Astrocyte (in vitro differentiated cells and primary cell): Measurements from ENCODE around the gene PLXND1. TPM values are rescaled to one million over a fixed set of nuclear protein-coding genes. Genes with fewer than 3 reads are reported as not detected.
A peak's percentile ranks its signal among the peaks of the same experiment; 100 is the strongest.

Experiments used
- DNase-seq: peaks from one replicate; pipeline ENCODE4 v3.0.0-alpha.2; 2010; ENCODE audit warnings: low read depth
- FAIRE-seq: peaks from 2 replicates; lab custom pipeline; 2011; peaks lifted over from hg19 to GRCh38; lab: Jason Lieb, UNC
- H2AFZ ChIP-seq: 2 replicates; pipeline ENCODE4 v1.6.0; 2012; ENCODE audit warnings: low read depth, low read length, inconsistent platforms
- H3K27ac ChIP-seq: 2 replicates; pipeline ENCODE4 v1.5.1; 2011; ENCODE audit warnings: low read depth, low read length, inconsistent platforms
- H3K27me3 ChIP-seq: 2 replicates; pipeline ENCODE4 v1.6.0; 2011; ENCODE audit warnings: low read length, inconsistent platforms; ENCODE audit not compliant: insufficient read depth
- H3K36me3 ChIP-seq: 2 replicates; pipeline ENCODE4 v1.5.1; 2011; ENCODE audit warnings: low read length, inconsistent platforms; ENCODE audit not compliant: insufficient read depth
- H3K4me1 ChIP-seq: 2 replicates; pipeline ENCODE4 v1.5.1; 2011; ENCODE audit warnings: low read length, inconsistent platforms; ENCODE audit not compliant: insufficient read depth
- H3K4me2 ChIP-seq: 2 replicates; pipeline ENCODE4 v1.6.0; 2012; ENCODE audit warnings: low read length, inconsistent platforms
- H3K4me3 ChIP-seq: 2 replicates; pipeline ENCODE4 v1.5.1; 2011; ENCODE audit warnings: low read depth, mild to moderate bottlenecking, low read length, inconsistent platforms; ENCODE audit not compliant: insufficient read depth
- H3K79me2 ChIP-seq: 2 replicates; pipeline ENCODE4 v1.6.0; 2012; ENCODE audit warnings: mild to moderate bottlenecking, low read length, inconsistent platforms; ENCODE audit not compliant: insufficient read depth
- H3K9ac ChIP-seq: 2 replicates; pipeline ENCODE4 v1.6.0; 2012; ENCODE audit warnings: mild to moderate bottlenecking, low read length, inconsistent platforms
- H3K9me3 ChIP-seq: 2 replicates; pipeline ENCODE4 v1.5.1; 2012; ENCODE audit warnings: low read depth, mild to moderate bottlenecking, low read length, inconsistent platforms; ENCODE audit not compliant: insufficient read depth
- H4K20me1 ChIP-seq: 2 replicates; pipeline ENCODE4 v1.6.0; 2012; ENCODE audit warnings: low read length, inconsistent platforms; ENCODE audit not compliant: insufficient read depth
- H3K27ac Mint-ChIP-seq: one replicate; pipeline ENCODE4 v1.8.0; 2021; ENCODE audit warnings: mild to moderate bottlenecking, mixed read lengths; ENCODE audit not compliant: unreplicated experiment
- H3K27me3 Mint-ChIP-seq: one replicate; pipeline ENCODE4 v1.8.0; 2021; ENCODE audit warnings: low read depth, mixed read lengths; ENCODE audit not compliant: unreplicated experiment
- H3K36me3 Mint-ChIP-seq: one replicate; pipeline ENCODE4 v1.8.0; 2021; ENCODE audit warnings: low read depth, mixed read lengths; ENCODE audit not compliant: unreplicated experiment
- H3K4me1 Mint-ChIP-seq: one replicate; pipeline ENCODE4 v1.8.0; 2021; ENCODE audit warnings: low read depth, mixed read lengths; ENCODE audit not compliant: unreplicated experiment
- H3K4me3 Mint-ChIP-seq: one replicate; pipeline ENCODE4 v1.8.0; 2021; ENCODE audit warnings: mild to moderate bottlenecking, moderate library complexity, mixed read lengths; ENCODE audit not compliant: unreplicated experiment
- H3K9me3 Mint-ChIP-seq: one replicate; pipeline ENCODE4 v1.8.0; 2021; ENCODE audit warnings: mild to moderate bottlenecking, mixed read lengths; ENCODE audit not compliant: unreplicated experiment
- CTCF ChIP-seq: IDR thresholded peaks from 2 replicates; pipeline ENCODE4 v1.5.1; 2011; ENCODE audit warnings: low read depth, mild to moderate bottlenecking, inconsistent platforms, low read length, moderate library complexity; ENCODE audit not compliant: insufficient read depth
- EZH2 ChIP-seq: IDR thresholded peaks from 2 replicates; pipeline ENCODE4 v1.6.1; 2012; ENCODE audit warnings: mild to moderate bottlenecking, low read length, inconsistent platforms; ENCODE audit not compliant: insufficient read depth
- total RNA-seq: library from RNA; stranded (reverse); gene quantifications from 2 replicates; pipeline ENCODE4 v1.2.1, GENCODE V29; 2021

Gene PLXND1
- total RNA-seq, 1 donor from 2014 or later, result 184 TPM

- Histone ChIP-seq H3K27ac (no peak overlapping the region), H3K36me3 (no peaks in the 10 kb centered on the region), H3K9me3 (no peaks in the 10 kb centered on the region), H3K4me3 (no peak overlapping the region), H3K79me2 (no peaks in the 10 kb centered on the region), H3K4me2 (peak overlapping the region; percentile 64), H3K27me3 (no peaks in the 10 kb centered on the region), H3K4me1 (peaks cover 40% of the 10 kb centered on the region), H2AFZ (peak overlapping the region; percentile 71), H3K9ac (peak overlapping the region; percentile 58), H4K20me1 (no peaks in the 10 kb centered on the region)
- DNase-seq (no peak), FAIRE-seq (no peak)
- no peak for TF ChIP-seq CTCF
- TF ChIP-seq EZH2, result no peak
- Mint-ChIP-seq H3K4me1 (peaks cover 28% of the 10 kb centered on the region), H3K36me3 (peaks cover 25% of the 10 kb centered on the region), H3K4me3 (peak overlapping the region; percentile 5), H3K9me3 (no peaks in the 10 kb centered on the region), H3K27ac (peak overlapping the region; percentile 55), H3K27me3 (no peaks in the 10 kb centered on the region)
Observed at GRCh38 chr3:129560269-129560787, 46.1 kb downstream of the PLXND1 start.

- Mint-ChIP-seq H3K9me3 (no peaks in the 10 kb centered on the region), H3K27ac (no peak overlapping the region), H3K27me3 (no peaks in the 10 kb centered on the region), H3K36me3 (peaks cover 22% of the 10 kb centered on the region), H3K4me3 (no peak overlapping the region), H3K4me1 (peaks cover 34% of the 10 kb centered on the region)
- Histone ChIP-seq H3K4me1 (peaks cover 40% of the 10 kb centered on the region), H3K79me2 (no peaks in the 10 kb centered on the region), H4K20me1 (no peaks in the 10 kb centered on the region), H3K27ac (no peak overlapping the region), H3K36me3 (no peaks in the 10 kb centered on the region), H3K9ac (no peak overlapping the region), H3K4me2 (no peak overlapping the region), H2AFZ (no peak overlapping the region), H3K4me3 (no peak overlapping the region), H3K9me3 (no peaks in the 10 kb centered on the region), H3K27me3 (no peaks in the 10 kb centered on the region)
- no peak for DNase-seq
- TF ChIP-seq CTCF (no peak), EZH2 (no peak)
- FAIRE-seq, result no peak
Observed at GRCh38 chr3:129559565-129560079, 46.9 kb downstream of the PLXND1 start.
